Stimulated activated CD8-positive, alpha-beta memory T cell treated with anti-CD3 and anti-CD28 coated beads, Interleukin-7, amount 100 ng/mL, for 1 hour (primary cell): ENCODE results near the gene TAOK1.

ENCODE experiments used
- DNase-seq, 2 donors: peaks; one replicate each; pipeline ENCODE4 v3.0.0-alpha.2; 2020; ENCODE audit warnings: low read depth in 2 of 2

Gene TAOK1

DNA sequence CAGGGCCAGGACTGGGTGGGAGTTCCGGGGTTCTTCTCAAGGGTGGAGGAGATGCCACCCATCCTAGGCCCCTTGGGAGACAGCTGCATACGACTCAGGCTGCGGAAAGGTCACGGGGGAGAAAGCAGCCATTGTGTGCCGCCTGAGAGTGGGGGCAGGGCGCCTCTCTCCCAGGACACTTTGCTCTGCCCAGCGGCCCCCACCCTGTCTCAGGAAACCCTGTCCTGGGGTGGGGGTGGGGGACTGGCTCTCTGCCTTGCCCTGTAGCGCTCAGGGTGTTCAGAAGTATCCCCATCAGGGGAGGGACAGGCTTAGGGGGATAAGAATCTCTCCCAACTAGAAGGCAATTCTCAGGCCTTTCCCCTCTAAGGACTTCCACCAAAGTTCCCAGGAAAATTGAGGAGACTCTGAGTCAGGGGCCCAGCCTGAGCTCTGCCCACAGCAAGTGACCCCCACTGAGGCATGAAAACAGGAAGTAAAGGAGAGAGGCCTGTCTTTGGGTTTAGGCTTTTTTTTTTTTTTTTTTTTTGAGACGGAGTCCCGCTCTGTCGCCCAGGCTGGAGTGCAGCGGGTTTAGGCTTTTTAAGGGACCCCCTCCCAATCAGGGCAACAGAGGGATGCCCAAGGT, 194.4 kb downstream of the TAOK1 start:
- no peak for DNase-seq

DNA sequence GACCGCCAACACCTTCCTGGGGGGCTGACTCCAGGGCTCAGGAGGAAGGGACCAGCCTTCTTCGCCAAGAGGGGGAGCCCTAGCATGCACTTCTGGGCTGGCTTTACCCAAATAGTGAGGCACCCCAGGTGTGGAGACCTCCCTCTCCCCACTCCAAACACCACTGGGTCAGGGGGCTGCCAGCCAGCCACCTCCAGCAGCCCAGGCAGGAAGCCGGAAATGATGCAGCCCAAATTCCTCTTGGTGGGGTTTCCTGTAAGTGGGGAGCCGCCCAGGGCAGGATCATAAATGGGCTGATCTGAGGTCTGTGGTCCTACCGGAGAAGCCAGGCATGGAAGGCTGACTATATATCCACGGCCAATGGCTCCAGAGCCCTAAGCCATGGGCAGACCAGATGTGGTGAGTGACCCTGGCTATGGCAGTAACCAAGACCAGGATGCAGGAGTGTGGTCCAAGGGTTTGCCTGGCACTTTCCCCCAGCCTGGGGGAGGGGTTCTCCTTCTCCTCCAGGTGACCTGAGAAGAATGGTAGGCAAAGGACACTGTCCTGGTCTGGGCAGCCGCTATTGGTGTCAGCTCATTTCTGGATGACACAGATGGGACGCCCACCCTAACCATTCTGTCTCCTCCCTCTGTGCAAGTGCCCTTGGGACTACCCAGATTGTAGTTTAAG, 195.1 kb downstream of the TAOK1 start:
- DNase-seq: no peak

DNA sequence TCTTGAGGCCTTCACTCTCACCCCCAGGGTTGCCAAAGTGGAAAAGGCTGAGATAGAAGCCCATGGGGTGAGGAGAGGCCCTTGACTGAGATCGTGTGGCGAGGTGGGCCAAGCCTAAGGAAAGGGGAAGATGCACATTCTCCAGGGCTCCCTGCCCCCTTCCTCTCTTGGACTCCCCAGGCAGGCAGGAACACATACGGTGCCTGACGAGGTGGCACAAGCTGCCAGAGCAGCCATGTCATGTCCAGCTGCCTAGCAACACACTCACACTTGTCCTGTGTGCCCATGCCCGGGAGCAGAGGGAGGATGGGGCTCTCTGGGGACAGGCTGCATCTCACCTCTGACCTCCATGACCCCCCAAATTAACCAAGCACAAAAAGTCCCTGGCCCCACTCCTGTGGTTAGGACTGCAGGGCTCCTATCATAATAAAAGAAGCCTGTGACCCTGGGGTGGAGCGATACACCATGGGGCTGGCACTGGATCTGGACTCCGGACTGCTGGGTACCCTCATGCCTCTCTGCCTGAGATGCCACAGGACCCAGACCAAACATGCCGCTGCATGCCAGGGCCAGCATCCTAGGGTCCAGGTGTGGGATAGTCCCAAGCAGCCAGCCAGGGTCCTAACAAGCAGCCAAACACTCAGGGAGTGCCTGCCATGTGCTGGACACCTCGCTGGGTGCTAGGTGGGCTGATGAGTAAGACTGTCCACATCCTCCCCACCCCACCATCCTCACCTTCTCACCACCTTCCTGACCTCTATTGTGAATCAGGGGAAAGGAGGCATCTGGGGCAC, 196.7 kb downstream of the TAOK1 start:
- DNase-seq: no peak

DNA sequence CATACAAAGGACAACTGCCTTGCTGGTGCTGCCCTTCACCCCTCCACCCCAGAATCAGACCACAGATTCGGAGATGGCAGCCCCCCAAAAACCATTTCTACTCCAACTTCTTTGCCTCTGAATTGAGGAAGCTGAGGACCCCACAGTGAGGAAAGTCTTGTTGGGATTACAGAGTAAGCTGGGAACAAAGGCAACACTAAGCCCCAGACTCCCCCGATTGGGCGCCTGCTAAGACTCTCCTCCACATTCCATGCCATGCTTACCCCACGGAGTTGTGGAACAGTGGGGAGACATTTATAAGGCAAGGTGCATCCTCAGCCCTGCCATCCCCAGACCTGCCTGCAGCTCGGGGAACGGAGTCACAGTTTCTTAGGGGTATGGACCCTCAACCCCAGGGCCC, 197.4 kb downstream of the TAOK1 start:
- no peak for DNase-seq

DNA sequence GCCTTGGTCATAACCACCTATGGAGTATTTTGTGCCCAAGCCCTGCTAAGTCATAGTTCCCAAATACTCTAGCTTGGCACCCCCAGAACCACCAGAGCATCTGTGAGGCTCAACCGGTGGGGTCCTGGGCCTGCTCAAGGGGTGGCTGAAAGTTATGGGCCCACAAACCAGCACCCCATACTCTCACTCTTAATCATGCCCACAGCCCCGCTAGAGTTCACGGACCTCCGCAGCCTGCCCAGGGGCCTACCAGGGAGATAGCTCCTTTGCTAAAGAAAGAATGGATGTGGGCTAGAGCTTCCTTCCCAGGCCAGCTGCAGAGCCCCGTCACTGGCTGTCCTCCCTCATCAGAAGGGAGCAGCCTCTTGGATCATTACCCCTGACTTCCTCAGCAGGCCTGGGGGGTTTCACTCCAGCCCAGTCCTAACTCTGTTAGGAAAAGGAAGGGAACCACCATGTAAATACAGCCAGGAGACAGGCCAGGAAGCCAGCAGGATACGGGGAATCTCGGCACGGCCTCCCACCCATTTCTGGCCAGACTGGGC, 197.9 kb downstream of the TAOK1 start:
- no peak for DNase-seq

DNA sequence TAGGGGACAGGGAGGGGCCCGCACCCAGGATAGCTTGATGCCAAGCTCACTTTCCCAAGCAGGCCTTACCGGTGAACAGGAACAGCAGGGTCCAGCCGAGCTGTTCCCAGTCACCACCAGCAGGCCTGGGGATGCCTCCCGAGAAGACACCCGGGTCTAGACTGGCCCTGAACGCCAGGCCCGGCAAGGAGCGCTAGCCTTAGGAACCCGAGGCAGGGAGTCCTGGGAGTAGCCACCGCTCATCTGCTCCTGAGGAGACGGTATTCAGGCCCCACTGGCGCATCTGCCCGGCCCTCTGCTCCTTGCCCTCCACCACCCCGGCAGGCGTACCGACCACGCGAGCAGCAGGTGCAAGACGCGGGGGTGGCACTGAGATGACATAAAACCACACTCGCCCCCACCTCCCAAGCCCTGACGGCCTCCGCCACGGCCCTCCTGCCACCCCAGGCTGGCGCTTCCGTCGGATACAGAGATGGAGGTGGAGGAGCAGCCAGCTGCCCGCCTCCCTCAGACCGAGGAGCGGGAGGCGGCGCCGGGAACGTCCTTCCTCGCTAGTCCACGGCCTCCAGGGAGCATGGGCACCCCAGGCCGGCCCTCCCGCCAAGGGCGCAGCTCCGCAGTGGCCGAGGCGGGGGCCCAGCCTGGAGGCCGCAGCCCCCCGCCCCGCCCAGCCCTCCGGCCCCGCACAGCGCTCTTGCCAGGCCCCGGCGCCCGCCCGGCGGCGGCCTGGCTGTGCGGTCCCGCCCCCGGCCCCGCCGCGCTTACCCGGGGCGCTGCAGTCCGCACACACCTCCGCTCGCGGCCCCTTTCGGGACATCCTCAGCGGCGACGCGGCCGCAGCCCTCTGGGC, 198.6 kb downstream of the TAOK1 start:
- no peak for DNase-seq

DNA sequence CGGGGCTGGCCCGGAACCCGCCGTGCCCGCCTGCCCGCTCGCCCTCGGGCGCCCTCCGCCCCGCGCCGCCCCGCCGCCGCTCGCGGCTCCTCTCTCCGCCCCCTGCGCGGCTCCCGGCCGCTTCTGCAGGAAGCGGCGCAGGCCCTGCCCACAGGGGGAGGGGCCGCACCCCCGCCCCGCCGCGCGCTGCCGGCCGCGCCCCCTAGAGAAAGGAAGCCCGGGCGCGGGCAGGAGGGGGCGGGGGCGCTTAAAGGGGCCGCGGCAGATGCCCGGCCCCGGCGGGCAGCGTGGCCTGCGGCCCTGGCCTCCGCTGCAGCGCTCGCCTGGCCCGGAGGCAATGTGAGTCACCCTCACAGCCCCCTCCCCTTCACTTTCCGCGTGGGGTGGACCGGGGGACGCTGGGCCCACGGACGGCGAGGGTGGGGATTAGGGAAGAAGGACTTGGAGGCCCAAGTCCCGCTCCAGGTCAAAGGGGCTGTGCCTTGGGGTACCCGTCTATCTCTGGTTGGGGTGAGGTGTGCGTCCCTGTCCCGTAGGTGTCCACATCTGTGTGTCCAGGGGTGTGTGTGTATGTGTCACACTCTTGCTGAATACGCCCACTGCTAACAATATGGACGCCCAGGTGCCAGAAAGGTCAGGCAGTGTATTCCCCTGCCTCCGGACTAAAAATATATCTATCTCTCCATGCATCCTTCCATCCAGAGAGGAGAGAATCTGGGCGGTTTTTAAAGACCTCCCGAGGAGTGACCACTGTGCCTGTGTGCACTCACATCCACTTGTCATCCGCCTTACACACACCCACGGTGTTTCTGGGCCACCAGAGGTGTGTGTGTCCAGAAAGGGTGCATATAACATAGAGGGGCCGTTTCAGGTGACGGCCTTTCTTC, 199.6 kb downstream of the TAOK1 start, which contains the start of gene GIT1:
TSS of gene GIT1 (minus strand) at position 125 of the 887 bp plus-strand sequence. CDS start 270 bp downstream, outside the sequence.
- DNase-seq: peak; percentile 63

DNA sequence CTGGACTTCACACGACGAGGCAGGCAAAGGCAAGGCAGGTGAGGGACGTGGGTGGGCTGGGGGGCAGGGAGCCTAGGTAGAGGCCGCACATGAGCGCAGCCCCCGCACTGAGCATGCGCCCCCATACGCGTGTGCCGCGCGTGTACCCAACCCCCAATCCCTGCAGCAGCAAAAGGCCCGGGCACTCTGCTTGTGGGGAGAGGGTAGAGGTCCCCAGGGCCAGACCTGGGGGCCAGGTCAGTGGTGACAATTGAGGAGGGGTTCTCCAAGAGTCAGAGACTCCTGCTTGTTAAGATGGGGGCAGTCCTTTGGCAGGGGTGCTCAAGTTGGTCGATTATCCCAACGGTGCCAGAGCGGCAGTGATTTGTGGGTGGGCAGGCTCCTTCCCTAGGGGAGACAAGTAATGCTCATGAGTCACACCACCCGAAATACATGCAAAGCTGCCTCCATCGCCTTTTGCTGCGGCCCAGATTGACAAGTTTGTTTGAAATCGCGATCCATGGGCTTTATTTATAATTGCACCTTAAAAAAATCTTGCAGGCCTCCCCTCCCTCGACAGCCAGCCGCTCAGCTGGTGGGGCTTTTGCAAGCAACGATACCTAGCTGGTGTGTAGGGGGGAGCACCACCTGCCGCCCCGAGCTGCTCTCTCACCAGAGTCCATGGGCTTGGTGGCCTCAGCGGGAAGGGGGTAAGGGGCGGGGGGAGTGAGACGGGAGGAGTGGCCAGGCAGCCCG, 200.4 kb downstream of the TAOK1 start:
- no peak for DNase-seq

DNA sequence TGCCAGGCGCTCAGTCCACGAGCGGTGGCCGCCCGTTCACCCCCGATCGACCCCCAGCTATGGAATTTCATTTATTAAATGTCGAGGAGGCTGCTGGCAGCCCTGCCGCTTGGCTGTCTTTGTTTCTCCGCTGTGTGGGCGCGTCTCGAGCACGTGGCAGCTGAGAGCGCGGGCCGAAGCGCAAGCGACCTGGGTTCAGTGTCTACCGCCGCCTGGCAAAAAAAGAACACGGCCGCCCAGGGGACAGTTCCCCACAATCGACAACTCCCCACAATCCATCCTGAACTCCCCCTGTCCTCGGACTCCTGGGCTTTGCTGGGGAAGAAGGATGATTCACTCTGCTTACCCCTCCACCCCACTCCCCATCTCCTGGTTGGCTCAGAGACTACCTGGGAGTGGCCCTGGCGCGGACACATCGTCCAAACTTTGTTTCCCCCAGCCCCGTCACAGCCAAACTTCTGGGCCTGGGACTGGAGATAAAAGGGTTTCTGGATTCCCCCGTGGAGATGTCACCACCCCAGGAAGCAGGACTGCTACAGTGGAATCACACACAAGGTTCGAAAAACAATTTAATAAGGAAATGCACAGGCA, 201.1 kb downstream of the TAOK1 start:
- no peak for DNase-seq

DNA sequence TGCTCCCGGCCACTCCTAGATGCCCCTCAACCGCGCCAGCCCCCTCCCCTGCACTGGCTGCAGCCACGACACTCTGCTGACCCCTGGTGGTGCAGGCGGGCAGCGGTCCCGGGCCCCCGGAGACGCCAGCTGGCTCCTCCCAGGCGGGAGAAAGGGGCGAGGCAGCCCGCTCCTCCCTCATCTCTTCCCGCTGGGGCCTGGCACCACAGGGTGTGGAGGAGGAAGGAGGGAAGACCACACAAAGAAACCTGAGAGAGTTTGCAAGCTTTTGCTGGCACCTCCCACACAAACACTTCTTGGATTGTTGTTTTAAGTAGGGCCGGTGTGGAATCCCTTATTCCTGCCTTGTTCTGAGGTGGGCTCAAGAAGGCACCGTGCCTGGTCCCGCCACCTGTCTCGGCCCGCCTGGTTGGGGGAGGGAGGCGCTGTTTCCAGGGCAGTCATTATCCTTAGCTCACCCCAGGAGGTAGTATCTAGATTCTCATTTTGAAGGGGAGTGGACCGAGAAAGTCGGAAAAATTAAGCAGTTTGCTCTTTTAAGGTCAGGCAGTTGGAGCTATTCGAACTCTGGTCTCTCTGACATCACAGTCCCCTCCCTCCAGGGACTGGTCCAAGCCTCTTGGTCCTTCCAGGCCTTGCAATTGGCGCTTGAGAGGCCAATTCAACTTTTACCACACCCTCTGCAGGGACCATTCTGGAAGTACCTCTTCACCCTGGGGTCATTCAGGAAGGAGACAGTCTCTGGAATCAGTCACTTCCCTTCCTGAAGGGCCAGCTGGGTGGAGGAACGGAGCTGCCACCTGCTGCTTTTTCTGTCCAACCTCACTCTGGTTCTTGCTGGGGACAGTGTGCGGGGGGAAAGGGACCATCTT, 201.8 kb downstream of the TAOK1 start:
- DNase-seq: peak; percentile 53 to 65

DNA sequence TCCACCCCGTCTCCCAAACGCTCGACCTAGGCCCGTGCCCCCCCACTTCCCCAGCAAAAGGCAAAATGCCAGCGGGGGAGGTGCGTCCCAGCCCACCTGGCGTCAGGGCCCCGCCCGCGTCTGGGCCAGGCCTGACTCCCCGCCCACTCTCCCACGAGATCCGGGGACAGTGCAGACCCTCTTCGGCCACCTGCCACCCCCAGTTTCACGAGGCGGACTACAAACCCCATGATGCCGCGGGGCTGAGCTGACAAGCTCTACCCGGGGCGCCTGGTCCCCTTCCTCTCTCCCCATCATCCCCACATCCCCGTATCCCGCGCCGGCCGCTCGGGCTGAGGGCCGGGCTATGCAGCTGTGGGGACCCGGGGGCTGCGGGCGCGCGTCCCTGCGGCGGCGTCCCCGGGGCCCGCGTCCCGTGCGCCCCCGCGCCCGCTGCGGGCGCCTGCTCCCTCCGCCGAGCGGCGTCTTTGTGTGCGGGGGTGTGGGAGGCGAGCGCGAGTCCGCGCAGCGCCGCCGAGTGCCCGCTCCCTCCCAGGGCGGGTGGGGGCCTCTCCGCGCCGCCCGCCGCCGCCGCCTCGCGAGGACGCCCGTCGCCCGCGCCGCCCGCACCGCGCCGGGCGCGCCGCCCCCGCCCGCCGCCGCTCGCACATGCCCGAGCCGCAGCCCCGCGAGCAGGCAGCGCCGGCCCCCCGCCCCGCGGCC, 202.8 kb downstream of the TAOK1 start, which contains the start of gene ANKRD13B:
TSS of gene ANKRD13B (plus strand) at position 283 of the 702 bp plus-strand sequence. CDS start 490 bp downstream, outside the sequence.
- no peak for DNase-seq

DNA sequence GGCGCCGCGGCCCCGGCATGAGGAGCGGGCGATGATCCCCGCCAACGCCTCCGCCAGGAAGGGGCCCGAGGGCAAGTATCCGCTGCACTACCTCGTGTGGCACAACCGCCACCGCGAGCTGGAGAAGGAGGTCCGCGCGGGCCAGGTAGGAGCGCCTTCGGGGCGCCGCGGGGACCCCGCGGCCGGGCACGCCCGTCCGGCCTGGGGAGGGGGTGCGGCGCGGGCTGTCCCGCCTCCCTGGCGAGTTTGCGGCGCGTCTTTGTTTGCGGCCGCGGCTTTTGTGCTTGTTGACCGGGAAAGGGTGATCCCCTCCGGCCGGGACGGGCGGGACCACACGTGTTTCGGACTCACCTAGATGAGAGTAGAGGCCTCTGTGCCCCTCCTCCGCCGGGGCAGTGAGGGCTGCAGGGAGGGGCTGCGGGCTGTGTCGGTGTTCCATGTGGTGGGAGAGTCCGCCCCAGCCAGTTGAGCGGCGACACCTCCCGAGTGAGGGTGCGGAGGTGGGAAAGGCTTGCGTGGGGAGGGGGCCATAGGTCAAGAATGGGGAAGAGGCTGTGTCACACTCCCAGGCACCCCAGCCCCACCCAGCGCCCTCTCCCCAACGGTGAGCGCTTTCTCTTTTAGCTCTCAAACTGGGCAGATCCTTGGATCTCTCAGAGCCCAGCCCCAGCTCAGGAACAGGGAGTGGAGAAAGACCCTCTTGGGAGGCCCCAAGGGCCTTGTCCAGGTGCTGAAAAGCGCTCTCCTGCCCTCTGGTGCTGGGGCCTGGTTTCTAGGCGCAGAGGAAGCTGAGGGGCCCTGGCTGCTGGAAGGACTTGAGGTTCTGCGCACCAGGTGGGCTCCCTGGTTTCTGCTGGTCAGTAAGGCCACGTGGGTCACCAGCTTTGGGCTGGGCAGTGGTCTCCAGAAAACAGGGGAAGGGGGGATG, 203.7 kb downstream of the TAOK1 start:
- DNase-seq: no peak

DNA sequence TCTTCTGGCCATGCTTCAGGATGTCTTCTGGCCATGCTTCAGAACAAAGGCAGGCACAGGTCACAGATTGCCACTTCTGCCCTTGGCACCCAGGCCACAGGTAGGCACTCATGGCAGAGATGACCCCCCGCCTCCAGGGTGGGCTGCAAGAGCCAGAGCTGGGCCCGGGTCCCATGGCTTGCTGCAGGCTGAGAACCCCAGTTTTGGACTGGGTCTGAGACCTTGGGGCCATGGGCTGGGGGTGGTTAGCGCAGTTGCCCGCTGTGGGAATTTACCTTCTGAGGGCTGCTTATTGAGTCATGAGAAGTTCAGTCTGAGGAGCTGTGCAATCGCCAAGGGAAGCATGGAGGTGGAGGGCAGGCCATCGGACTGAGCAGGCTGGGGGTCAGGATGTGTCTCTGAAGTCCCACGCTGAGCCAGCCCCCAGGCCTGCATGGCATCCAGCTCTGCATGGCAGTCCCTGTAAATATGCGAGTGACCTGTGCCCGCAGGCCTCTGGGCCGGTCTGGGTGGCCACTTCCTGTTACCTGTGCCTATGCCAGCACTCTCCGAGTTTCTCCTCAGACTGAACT, 204.4 kb downstream of the TAOK1 start:
- no peak for DNase-seq

DNA sequence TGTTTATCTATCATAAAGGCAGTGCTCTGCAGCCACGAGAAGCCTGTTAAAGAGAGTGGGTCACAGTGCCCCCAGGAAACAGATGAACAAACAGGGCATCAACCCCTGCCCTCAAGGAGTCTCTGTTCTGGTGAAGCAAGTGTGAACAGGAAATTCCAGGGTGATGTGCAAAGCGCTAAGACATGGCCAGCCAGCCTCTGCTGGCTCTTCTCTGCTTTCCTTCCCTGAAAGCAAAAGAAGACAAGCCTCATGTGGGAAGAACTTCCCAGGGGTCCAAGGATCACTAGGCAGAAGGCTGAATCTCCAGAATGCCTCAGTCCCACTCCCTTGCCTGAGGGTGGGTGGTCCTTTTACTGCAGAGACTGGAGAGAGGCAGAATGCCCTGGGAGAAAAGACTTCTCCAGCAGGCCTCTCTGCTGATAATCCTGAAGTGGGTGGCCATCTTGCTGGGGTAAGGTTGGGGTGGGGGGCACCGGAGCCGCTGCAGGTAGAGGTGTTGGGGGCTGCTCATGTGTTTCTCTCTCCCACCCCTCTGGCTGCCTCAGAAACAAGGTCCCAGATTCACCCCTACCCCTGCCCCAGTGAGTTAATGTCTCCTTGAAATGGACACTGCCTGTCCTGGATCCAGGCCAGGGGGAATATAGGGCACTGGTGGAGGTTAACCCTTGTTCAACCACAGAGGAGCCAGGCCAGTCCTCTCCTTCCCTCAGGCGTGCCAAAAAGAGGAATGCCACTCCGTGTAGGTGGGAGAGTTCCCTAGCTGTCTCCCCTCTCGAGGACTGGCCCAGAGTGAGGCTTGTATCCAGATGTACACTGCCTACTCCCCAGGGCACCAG, 205.2 kb downstream of the TAOK1 start:
- no peak for DNase-seq
